SW480 (cell line): Measurements from ENCODE around the gene HACE1.

Experiments used
- DNase-seq: peaks from one replicate; pipeline ENCODE4 v3.0.0-alpha.2; 2016; ENCODE audit warnings: low spot score

Gene HACE1

DNA sequence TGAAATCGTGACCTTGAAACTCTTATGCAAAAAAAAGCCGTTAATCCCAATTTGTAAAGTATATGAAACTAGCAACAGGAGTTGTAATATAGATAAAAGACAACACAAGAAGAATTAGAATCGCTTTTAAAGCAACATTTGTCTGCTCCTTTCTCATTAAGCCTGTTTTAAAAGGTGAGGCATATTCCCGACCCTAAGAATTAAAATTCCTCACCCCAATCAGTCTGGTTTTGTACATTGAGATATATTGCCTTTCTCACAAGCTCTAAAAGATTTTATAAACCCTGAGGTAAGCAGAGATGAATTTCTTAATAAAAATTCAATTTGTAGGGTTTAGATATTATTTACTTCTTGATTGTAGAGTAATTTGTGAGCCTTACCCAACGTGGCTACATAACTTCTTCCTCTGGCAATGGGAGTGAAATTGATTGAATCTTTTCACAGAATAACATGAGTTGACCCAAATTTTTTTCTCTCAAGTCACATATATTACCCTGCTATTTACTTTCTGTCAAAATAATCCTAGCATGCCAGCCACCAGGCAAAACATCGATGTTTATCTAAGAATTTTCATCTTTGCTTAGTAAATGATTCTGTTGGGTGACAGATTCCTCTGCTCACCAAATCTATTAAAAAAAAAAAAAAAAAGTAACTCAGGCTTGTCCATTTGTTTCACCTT lies 173.7 kb downstream of the HACE1 start:
- no peak for DNase-seq

DNA sequence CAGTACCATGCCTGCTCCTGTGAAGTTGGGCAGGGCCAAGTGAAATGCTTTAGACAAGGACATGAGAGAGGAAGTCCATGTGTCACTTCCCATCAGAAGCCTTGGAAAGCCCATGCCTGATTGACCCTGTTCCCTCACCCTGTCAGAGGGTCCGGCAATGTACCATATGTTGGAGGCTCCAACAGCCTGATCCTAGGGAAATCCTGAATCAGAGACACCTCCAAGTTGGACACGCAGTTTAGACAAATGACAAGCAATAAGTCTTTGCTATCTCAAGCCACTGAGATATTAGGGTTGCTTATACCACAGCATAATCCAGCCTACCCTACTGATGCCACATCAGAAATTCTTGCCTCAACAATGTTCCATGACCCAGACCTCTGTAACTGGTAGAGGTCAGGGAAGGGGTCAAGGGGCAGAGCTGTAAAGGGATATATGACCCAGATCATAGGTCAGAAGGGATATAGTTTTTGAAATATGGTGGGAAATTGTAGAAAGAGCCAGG lies 174.8 kb downstream of the HACE1 start:
- DNase-seq: no peak

DNA sequence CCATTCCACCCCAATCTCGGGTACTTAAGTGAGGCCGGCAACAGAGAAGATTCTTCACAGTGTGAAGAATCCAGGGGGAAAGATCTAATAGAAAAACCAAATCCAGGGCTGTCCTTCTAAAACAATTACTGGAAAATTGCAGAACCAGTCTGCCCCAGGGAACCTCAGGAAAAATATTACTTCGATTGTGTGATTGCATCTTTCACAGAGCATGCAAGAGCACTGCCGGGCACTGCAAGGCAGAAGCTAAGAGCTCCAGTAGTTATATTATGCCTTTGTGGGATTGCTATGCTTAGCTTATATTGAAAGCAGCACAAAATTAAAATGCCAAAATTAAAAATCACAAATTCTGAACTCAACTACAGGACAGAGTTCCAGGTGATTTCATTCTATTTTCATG lies 175.9 kb downstream of the HACE1 start:
- no peak for DNase-seq

DNA sequence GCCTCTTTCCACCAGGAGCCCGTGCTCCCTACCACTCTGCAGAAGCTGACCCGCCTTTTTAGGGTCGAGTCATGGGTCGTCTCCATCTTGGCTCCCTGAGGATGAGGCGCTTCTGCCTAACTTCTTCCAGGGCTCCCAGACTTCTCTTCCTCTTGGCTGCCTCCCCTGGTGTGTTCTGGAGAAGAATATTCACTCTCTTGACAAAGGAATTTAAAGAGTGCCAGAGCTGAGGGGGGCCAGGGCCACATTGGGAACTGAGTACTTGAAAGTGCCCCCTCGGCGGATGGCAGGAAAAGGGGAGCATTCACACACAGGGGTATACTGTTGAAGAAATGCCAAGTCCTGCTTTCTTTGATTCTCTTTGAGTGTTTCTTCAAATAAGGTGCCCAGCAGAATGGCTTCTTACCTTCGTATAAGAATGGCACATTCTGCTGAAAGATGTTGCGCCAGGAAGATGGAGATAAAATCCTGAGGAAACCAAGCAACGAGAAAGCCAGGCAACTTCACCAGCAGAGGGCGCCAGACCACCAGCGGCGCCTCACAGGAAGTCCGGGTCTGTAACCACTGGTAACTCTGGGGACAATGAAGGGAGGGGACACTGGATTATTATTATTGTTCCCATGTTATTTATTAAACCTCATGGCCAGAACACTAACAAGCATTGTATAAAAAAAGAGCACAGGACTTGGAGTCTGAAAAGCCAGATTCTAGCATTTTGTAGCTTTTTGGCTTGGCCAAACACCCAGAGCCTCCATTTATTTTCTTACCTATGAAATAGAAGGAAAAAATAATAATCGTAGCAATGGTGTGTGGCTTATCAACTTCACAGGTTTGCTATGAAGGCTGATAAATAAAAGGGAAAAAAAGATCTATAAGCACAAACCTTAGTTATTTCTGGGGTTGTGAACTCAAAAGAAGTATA lies 176.7 kb downstream of the HACE1 start:
- DNase-seq: no peak

DNA sequence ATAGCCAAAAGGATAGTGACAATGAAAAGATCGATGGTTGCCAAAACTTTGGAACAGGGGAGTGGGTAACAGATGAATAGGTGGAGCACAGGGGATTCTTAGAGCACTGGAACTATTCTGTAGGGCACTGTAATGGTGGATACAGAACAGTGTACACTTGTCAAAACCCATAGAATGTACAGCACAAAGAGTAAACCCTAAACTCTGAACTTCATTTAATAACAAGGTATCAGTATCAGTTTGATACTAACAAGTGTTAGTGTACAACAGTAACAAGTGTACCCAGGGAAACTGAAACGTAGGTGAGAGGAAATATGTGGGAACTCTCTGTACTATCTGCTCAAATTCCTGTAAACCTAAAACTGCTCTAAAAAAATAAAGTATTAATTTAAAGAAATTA lies 179.2 kb downstream of the HACE1 start:
- DNase-seq: no peak

DNA sequence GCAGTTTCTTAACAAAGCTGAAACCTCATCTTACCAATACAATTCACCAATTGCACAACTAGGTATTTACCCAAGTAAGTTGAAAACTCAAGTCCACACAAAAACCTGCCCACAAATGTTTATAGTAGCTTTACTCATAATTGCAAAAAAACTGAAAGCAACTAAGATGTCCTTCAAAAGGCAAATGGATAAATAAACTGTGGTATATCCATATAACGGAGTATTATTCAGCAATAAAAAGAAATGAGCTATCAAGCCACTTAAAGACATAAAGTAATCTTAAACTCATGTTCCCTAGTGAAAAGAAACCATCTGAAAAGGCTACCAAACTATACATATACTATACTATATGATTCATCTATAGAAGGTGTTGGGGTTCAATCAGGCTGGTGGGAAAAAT lies 179.7 kb downstream of the HACE1 start:
- no peak for DNase-seq
